AG10803 (cell line): ENCODE data around the gene TRAPPC14.
"Not testable (repeated sequence)": the region's sequence is repeated elsewhere in the genome, so short reads cannot be mapped to it uniquely, and the experiment has no call there.

Experiments
- DNase-seq: peaks from one replicate; pipeline ENCODE4 v3.0.0; 2010; ENCODE audit warnings: low read depth
- H3K4me3 ChIP-seq: 2 replicates; pipeline ENCODE4 v1.5.1; 2011; ENCODE audit warnings: mild to moderate bottlenecking, low read length, control low read depth
- CTCF ChIP-seq: conservative IDR thresholded peaks from 2 replicates; pipeline ENCODE4 v1.5.1; 2011; ENCODE audit warnings: mild to moderate bottlenecking, low read length, control low read depth, inconsistent platforms

TRAPPC14 gene

GRCh38 chr7:100158229-100159098, at the start of gene TRAPPC14:
Gene TRAPPC14 (minus strand): TSS chr7:100158723. CDS start chr7:100158499, 224 bp downstream.
- peak within 1 kb of the TSS; percentile 69 for H3K4me3 ChIP-seq
- DNase-seq, result peak; percentile 73
- TF ChIP-seq CTCF, result no peak

DNA sequence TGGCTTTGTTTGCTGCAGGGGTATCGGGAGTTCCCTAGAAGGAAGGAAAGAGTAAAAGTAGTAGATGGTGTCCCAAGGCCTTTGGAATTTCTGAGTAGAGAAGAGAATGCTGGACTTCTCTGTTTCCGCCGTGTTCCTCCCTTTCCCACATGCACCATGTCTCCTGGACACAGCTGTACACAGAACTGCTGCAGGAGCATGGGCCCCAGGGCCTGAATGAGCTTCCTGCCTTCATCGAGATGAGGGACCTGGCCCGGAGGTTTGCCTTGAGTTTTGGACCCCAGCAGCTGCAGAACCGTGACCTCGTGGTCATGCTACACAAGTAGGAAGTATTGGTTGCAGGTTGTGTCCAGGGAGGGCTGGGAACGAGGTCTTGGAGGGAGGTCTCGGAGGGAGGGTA, 45.9 kb upstream of the TRAPPC14 start:
- H3K4me3 ChIP-seq, result no peak overlapping the region
- no peak for TF ChIP-seq CTCF
- no peak for DNase-seq

DNA sequence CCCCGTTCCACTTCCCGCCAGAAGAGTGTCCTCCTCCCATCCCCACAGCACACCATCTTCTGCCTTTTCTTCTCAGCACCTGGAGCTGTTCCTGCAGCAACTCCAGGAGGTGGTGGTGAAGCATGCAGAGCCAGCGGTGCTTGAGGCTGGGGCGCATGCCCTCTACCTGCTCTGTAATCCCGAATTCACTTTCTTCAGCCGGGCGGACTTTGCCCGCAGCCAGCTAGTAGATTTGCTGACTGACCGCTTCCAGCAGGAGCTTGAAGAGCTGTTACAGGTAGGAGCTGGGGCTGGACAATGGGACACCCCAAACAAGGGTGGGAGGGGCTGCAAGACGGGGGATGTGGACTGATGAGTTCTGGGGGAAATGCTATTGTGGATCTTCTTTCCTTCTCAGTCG, 42.2 kb upstream of the TRAPPC14 start:
- DNase-seq, result no peak
- TF ChIP-seq CTCF, result no peak
- no peak overlapping the region for H3K4me3 ChIP-seq

GRCh38 chr7:100198266-100198665, 39.7 kb upstream of the TRAPPC14 start:
- H3K4me3 ChIP-seq, result no peak overlapping the region
- no peak for DNase-seq

GRCh38 chr7:100195901-100196322, 37.4 kb upstream of the TRAPPC14 start:
- not testable (repeated sequence) for DNase-seq, H3K4me3 ChIP-seq

More at GRCh38 chr7:100198266-100198665, 39.7 kb upstream of the TRAPPC14 start:
- TF ChIP-seq CTCF, result no peak

DNA sequence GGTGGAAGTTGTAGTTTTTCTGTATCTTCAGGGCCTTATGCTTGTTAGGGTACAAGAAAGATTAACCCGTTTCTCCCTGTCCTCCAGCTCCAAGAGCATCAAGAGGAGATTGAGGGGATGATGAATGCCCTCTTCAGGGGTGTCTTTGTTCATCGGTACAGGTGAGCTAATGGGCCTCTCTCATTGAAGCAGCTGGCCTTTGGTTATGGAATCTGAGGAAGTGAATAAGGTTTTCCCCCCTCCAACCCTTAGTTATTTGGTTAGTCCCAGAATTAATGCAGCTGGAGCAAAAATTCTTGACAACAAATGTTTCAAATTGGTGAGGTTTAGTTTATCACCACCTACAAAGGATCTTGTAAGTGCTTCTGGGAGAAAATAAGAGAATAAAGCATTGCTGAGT, 36.7 kb upstream of the TRAPPC14 start:
- TF ChIP-seq CTCF, result no peak
- no peak for DNase-seq
- H3K4me3 ChIP-seq, result no peak overlapping the region

- no peak overlapping the region for H3K4me3 ChIP-seq
- DNase-seq, result no peak
- no peak for TF ChIP-seq CTCF
Observed at GRCh38 chr7:100192969-100193368, 34.4 kb upstream of the TRAPPC14 start.

DNA sequence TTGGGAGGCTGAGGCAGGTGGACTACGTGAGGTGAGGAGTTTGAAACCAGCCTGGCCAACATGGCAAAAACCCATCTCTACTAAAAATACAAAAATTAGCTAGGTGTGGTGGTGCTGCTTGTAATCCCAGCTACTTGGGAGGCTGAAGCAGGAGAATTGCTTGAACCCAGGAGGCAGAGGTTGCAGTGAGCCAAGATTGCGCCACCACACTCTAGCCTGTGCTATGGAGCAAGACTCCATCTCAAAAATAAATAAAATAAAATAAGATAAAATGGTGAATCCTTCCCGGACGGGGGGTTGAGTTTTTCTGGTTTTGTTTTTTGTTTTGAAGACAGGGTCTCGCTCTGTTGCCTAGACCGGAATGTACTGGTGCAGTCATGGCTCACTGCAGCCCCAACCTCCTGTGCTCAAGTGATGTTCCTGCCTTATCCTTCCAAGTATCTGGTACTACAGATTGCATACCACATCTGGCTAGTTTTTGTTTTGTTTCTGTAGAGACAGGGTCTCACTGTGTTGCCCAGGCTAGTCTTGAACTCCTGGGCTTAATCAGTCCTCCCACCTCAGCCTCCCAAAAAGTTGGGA, 33.8 kb upstream of the TRAPPC14 start:
- H3K4me3 ChIP-seq, DNase-seq: not testable (repeated sequence)
